GM21723 (cell line): ENCODE results near the gene ENPP6.
"Not testable (repeated sequence)": the region's sequence is repeated elsewhere in the genome, so short reads cannot be mapped to it uniquely, and the experiment has no call there.

Source experiments
- ATAC-seq: cut with Tn5 transposase; IDR thresholded peaks from one replicate; pipeline ENCODE4 v1.9.1; 2021; ENCODE audit warnings: mild to moderate bottlenecking, moderate library complexity; ENCODE audit not compliant: unreplicated experiment

ENPP6 gene

DNA sequence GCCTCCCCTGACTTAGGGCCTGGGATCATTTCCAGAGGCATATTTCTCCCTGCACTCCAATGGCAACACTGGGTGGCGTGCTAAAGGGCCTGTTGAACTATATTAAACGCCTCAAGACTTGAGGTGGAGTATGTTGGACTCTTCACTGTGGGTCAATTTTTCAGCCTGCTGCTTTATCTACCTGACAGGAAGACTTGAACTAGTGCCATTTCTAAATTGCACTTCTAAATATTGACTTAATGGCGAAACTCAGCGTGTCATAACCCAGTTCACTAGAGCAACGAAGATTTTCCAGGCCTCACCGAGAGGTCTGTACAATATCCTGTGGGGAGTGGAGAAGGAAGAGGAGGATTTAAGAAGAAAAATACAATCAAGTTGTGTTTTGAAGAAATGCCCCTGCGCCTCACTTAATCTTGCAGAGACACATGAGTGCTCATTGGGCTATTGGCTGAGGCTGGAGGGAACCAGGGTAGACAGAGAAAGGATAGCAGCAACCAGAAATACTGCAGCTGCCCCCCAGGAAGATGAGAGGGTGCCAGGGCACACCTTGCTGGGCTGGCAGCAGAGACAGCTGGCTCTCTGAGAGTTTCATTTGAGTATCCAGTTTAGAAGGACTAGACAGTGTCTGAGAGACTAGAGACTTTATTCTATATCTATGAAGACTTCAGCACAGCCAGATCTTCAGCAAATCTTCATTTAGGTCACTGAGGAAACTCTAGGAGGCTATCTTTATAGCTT lies 67.4 kb downstream of the ENPP6 start:
- ATAC-seq: no peak

DNA sequence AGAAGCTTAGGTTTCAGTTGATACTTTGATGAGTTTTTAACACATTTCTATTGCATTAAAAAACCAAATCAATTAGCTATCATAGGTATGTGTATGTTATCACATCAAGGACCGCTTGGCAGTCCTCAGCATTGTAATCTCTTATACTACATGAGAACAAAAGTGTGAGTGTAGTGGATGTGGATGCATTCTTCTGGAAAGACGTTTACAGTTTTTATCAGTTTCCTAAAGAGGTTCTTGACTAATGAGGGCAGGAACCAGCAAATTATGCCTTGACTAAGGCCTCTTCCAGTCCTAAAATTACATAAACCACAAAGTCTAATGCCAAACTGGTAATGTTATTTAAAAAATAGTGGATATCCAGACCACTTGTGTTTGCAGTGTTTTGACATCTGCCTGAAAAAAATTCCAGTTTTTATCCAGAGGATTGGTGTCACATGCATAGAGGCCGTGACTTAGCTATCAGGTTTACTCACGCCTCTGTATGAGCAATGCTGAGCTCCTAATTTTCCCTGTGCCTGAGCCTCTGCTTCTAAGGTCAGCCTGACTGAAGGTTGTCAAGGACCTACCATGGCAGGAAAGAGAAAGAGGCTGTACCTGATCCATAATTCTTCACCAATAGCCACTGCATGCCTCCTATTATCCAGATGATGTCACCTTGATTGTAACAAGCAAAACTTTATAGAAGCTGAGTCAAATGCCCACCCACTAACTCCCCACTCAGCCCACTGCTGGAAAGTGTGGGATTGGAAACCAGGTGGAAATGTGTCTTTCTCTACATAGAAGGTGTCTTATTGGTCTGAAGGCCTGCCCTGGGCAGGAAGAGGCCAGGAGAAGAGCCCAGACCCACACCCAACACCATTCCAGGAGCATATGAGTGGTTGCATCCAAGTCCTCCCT lies 68.7 kb downstream of the ENPP6 start:
- no peak for ATAC-seq

GRCh38 chr4:184147858-184148737 lies 69.6 kb downstream of the ENPP6 start:
- ATAC-seq: no peak

- ATAC-seq: no peak
Observed at GRCh38 chr4:184146951-184147350, 70.7 kb downstream of the ENPP6 start.

- ATAC-seq: no peak
Observed at GRCh38 chr4:184145596-184145995, 72.1 kb downstream of the ENPP6 start.

DNA sequence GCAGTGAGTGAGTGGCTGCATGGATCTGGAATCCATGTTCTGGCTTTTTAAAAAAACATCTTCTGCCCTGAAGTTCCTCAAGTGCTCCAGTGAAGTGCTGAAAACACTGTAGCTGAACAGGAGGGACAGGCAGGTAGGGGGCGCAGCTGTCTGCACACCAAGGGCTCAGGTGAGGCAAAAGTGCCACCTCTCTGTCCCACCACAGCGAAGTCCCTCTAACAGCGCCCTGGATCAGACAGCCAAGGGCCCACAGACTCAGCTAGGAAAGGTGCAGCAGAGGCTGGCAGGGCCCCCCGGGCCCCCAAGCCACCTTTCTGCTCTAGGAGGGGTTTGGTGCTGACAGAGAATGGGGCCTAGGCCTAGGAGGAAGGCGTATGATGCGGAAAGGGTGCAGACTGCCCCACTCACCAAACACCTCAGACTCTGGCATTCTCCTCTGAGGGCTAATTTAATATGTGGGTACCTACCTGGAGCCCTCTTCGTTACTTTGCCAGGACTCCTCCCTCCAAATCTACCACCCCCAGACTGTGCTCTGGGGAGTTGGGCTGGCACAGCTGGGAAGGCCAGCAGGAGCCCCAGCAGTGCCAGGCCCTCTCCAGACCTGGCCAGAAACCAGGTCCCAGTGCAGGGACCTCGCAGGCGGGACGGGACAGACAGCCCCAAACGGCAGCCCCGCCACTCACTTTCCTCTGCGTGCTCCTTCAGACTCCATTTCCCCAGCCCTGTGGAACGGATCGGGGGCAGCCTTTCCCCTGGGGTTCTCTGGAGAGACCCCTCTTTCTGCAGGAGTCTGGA lies 73.7 kb downstream of the ENPP6 start:
- ATAC-seq: no peak

GRCh38 chr4:184142121-184143000 lies 75.3 kb downstream of the ENPP6 start:
- no peak for ATAC-seq

DNA sequence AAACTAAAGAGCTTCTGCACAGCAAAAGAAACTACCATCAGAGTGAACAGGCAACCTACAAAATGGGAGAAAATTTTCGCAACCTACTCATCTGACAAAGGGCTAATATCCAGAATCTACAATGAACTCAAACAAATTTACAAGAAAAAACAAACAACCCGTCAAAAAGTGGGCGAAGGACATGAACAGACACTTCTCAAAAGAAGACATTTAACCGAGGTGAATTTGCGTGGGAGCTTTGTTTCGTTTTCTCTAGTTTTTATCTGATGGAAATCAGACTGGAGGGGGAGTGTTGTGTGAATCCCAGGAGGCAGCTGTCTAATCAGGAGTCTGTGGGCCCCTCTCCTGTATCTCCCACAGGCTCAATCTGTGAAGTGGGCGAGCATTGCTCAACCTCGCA lies 76.8 kb downstream of the ENPP6 start:
- not testable (repeated sequence) for ATAC-seq

DNA sequence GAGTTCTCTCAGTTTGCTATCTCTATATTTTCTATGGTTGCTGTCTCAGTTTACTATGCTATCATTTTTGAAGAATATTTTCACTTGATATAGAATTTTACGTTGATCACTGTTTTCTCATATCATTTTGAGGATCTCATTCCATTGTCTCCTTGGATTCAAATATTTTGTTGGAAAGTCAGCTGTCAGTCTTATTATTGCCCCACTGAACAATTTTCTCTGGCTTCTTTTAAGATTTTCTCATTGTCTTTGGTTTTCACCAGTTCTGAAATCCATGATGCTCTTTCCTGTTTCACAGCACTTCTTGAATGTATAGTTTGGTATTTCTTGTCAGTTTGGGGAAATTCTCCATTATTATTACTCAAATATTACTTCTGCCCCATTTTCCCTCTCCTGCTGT lies 81.1 kb downstream of the ENPP6 start:
- no peak for ATAC-seq

DNA sequence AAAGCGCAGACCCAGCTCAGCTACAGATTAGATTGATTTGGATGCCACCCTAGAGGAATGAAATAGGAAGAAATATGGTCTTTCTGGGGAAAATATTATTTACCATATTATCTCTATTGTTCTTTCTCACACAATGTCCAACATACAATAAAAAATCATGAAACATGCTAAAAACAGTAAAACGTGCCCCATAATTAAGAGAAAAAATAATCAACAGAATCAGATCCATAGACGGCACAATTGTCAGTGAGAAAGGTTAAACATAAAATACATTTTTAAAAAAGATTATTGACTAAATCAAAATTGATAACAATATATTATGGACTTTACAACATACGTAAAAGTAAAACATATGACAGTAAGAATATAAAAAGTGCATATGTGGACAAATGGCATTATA lies 90.9 kb downstream of the ENPP6 start:
- ATAC-seq: no peak

DNA sequence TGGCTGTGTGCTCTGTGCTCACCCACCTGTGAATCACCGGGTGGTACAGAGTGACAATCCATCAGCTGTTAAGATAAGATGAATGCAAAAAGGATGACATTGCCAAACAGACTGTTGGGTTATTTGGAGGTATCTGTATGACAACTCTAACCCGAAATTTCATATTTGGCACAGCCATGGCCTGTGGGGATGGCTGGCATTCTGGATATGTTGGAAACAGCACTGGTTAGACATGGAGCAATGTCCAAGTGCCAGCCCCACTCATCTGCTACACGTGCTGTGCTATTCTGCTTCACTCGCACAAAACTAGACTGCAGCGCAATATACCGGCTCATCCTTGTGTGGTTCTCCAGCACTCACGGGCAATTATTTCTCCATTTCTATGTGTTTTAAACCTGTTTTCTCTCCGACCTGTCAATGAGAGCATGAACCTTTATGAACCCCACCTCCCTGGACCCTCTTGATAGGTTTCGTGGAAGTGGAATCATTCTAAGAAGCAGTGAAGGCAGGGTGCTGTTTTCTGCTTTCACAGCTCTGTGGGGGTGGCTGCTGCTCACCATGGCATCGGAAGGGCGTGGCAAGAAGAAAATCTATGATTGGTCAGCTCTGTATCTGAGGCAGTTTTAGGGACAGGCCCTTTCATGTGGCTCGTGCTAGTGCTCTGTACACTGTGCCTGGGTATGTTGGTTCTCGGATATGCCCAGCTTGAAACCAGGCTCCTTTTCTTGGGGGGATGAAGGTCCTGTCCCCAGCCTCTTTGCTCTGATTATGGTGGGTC lies 94.9 kb downstream of the ENPP6 start:
- ATAC-seq: no peak

DNA sequence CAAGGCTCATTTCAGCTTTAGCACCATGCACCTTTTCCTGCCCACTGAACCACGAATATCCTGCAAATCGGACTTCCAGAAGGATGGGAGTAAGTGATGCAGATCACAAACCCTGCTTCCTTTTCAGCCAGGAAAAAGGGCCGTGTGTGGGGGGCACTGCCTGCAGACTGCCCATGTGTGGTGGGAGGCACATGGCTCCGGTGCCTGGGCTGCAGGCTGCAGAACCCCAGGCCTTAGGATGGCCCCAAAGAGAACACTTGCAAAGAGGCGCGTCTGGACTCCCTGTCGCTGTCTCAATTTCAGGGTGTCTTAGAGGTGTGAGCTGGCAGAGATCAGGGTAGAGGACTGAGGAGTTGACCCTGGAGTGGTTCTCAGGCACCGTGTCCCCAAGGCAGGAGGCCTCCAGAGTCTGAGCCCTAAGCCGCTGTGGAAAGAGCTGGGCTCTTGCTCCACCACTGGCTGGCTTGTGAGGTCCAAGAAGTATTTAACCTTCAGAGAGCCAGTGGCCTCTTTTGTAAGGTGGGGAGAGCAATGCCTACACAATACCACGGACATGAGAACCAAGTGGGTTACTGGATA lies 97.0 kb downstream of the ENPP6 start:
- ATAC-seq: no peak

DNA sequence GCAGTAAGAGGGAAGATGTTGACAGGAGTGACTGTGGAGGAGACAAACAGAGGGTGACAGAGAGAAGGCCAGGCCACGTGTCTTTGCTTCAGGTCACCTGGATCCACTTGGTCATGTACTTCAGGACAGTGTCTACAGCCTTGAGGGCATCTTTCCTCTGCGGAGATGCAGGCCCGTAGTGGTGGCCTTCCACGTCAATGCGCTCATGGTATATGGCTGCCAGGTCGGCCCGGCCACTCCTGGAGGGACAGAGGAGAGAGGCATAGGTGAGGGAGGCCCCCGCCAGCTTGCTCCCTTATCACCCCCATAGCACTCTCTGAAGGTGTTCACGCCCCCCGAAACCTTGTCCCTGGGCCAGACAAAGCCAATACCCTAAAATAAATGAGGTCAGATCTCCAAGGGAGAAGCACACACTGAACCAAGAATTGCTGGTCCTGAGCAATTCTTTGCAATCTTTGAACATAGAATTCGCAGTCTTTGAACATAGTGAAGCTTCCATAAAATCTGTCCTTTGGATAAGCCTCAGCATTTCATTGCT lies 99.9 kb downstream of the ENPP6 start:
- no peak for ATAC-seq

GRCh38 chr4:184115399-184115798 lies 102.3 kb downstream of the ENPP6 start:
- ATAC-seq: no peak

DNA sequence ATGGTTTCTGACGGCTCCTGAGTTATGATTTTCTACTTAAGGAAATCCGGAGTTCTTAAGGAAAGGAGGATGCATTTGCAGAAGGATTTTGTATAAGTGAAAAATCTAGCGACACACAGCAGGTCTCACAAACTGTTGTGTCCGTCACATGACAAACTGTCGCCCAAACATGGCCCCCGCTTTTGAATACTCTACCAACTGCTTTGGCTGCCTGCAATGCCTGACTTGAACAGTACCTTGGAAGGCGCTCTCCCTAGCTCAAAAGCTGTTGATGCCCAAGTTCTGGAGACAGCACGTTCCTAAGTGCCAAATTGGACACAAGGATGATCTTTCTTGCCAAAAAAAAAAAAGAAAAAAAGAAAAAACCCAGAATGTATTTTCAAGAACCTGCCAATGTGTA lies 103.2 kb downstream of the ENPP6 start:
- ATAC-seq: no peak

DNA sequence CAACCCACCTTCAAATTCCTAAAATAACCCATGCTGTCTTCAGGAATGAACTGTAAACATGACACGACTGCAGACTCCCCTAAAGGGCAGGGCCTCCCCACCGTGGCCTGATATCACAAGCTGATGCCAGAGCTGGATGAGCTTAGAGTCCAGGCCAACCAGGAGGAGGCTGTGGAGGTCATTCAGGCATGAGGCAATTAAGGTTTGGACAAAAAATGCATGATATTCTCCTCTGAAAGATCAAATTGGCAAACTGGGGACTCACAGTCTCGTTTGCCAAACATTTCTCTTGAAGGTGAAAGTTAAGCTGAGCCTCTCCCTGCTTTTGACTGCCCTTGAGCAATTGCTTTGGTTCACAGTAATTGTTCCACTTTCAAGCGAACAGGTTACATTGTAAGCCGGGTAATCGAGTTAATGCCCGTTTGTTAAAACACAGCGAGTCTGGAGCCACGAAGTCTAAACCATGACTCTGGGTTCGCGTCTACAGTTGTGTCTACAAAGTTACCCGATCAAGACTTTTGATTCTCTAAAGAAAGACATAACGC lies 105.6 kb downstream of the ENPP6 start:
- no peak for ATAC-seq

DNA sequence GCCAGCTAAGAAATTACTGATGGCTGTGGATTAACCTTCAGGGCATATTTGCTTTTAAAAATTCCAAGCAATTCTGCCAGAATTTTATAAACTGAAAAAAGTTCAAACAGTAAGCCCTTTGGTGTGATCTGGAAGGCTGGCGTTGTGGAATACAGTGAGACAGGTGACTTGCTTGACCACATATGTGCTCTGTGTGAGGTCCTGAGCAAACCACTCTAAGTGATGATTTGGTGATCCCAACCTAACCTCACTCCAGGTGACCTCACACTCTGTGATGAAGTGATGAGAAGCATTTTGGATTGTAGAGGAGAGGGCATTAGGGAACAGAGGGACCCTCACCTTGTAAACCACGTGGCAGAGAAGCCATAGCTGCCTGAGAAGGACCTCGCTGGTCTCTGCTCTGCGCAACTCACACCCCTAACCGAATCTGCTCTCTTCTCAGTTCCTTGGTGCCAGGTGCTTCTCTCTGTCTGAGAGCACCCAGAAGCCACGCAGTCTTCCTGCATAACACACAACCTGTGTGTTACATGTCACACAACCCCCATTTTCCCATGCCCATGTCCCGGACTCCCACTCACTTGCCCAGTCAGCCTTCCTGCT lies 106.3 kb downstream of the ENPP6 start:
- no peak for ATAC-seq
